PFSK-1 (cell line): Measurements from ENCODE around the gene OR5M8.

Source experiments
- FOXP2 ChIP-seq: optimal IDR thresholded peaks from 2 replicates; pipeline ENCODE3; 2011; ENCODE audit warnings: borderline replicate concordance, control low read depth, inconsistent platforms; ENCODE audit not compliant: insufficient read depth; ENCODE audit errors: extremely low read length, extremely low read depth
- POLR2AphosphoS5 ChIP-seq: IDR thresholded peaks from 2 replicates; pipeline ENCODE4 v1.6.1; 2012; ENCODE audit warnings: low read depth, mild to moderate bottlenecking, control low read depth, low read length, moderate library complexity
- REST ChIP-seq, 2 experiments: IDR thresholded peaks; 2 replicates each; pipeline versions ENCODE4 v1.6.1 to v1.8.0; 2011 to 2012; ENCODE audit warnings: low read depth in 2 of 2, low read length in 2 of 2, control low read depth in 1 of 2, inconsistent platforms in 1 of 2, mild to moderate bottlenecking in 1 of 2, moderate library complexity in 1 of 2; ENCODE audit not compliant: insufficient read depth in 1 of 2
- SIN3A ChIP-seq: IDR thresholded peaks from 2 replicates; pipeline ENCODE4 v1.6.1; 2012; ENCODE audit warnings: mild to moderate bottlenecking, low read length, moderate library complexity, borderline replicate concordance; ENCODE audit not compliant: insufficient read depth
- TAF1 ChIP-seq: IDR thresholded peaks from 2 replicates; pipeline ENCODE4 v1.6.1; 2012; ENCODE audit warnings: low read length, control low read depth, borderline replicate concordance; ENCODE audit not compliant: insufficient read depth

GRCh38 chr11:56533054-56533740 is 42.0 kb upstream of the OR5M8 start:
- TF ChIP-seq REST (IDR thresholded peaks at IDR 0.05; ENCODE audit: insufficient read depth in 1 of 2, low read depth in 2 of 2, low read length in 2 of 2), result no peak
- TF ChIP-seq SIN3A, result no peak
- no peak for TF ChIP-seq TAF1
- TF ChIP-seq FOXP2, result no peak
- no peak for TF ChIP-seq POLR2AphosphoS5
